Colonic mucosa (tissue), 4 donors: ENCODE results near the gene NXNL2. TPM values are rescaled to one million over a fixed set of nuclear protein-coding genes. Genes with fewer than 3 reads are reported as not detected.

Experiments used
- DNase-seq: peaks from one replicate; pipeline ENCODE4 v3.0.0-alpha.2; 2020
- H3K27ac ChIP-seq: fragments of 200-600 bp; one replicate; pipeline ENCODE4 v1.8.0; 2021
- H3K27me3 ChIP-seq: fragments of 200-600 bp; one replicate; pipeline ENCODE4 v1.8.0; 2021
- H3K36me3 ChIP-seq: fragments of 200-600 bp; one replicate; pipeline ENCODE4 v1.8.0; 2021
- H3K4me1 ChIP-seq: fragments of 200-600 bp; one replicate; pipeline ENCODE4 v1.8.0; 2021; ENCODE audit warnings: mild to moderate bottlenecking
- H3K4me3 ChIP-seq: fragments of 200-600 bp; one replicate; pipeline ENCODE4 v1.8.0; 2021
- H3K9ac ChIP-seq, 2 donors: one replicate each; pipeline ENCODE4 v1.7.0; 2013; ENCODE audit warnings: control low read depth in 2 of 2, low read depth in 2 of 2, low read length in 2 of 2
- H3K9me3 ChIP-seq: fragments of 200-600 bp; one replicate; pipeline ENCODE4 v1.8.0; 2021
- CTCF ChIP-seq: fragments of 200-600 bp; IDR thresholded peaks from one replicate; pipeline ENCODE4 v1.8.0; 2022; ENCODE audit warnings: antibody characterized with exemption, mild to moderate bottlenecking
- intact Hi-C: fragments of 100-400 bp; cut with DNase I; formaldehyde crosslinking; loops from one replicate; pipeline ENCODE4 v1.14.1; 2022
- total RNA-seq, 2 donors: library from RNA; stranded (reverse); fragmentation: NEBNext Ultra II Directional in 1 of 2; extraction: Animal tissue kit (Norgen Biotek cat#: 25700) in 1 of 2; gene quantifications; one replicate each; pipeline ENCODE4 v1.2.1, GENCODE V29; 2021
- donor health status: healthy.
- donor health status: DM: no; HTN: no; CAD: no.
- donor health status: DM: no; HTN: no; CAD: no.

NXNL2 gene
- total RNA-seq, 2 donors from 2014 or later = not detected

- H3K36me3 ChIP-seq = no peaks in the 10 kb centered on the region
- no peak overlapping the region for H3K27ac ChIP-seq
- TF ChIP-seq CTCF = no peak
- no peaks in the 10 kb centered on the region for H3K27me3 ChIP-seq
- no peaks in the 10 kb centered on the region for H3K9me3 ChIP-seq
- DNase-seq = no peak
- H3K4me1 ChIP-seq = no peaks in the 10 kb centered on the region
- no peak overlapping the region for H3K9ac ChIP-seq
- intact Hi-C loops = no loop called here
- no peak overlapping the region for H3K4me3 ChIP-seq
Measured at GRCh38 chr9:88527618-88528017, 7.4 kb upstream of the NXNL2 start.

DNA sequence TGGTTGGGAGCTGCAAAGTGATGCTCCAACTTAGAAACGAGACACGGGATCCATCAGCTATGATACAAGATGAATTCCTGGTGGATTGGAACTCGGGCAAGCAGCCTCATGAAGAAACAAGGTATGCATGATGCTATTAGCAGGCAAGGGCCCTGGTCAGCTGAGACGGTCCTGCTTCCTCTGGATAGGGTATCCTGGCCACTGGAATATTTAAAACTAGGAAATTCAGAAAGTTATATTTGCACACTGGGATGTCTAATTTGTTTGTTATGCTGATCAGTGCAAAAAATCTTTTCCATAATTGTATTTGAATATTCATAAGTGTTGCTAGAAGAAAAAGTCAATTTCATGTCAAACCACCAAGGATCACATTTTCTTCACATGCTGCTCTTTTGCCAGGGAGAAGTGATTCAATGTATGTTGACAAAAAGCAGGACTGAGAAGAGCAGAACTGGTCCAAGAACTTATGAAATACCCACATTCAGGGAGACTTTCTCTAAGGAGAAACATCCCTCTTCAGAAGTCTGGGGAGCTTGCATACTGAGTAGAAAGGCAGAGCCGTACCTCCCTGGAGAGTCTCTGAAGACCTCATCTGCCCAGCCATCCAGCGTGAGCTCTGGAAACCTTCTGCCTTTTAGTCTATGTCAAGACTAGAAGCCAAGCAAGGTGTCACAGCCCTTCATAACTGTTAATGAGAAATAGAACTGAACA, 6.7 kb upstream of the NXNL2 start:
- Histone ChIP-seq H3K27me3 (no peaks in the 10 kb centered on the region), H3K4me1 (no peaks in the 10 kb centered on the region), H3K9me3 (no peaks in the 10 kb centered on the region), H3K9ac (no peak overlapping the region), H3K27ac (no peak overlapping the region), H3K36me3 (no peaks in the 10 kb centered on the region), H3K4me3 (no peak overlapping the region)
- DNase-seq = no peak
- no peak for TF ChIP-seq CTCF
- intact Hi-C loops = no loop called here

GRCh38 chr9:88529496-88529895, 5.5 kb upstream of the NXNL2 start:
- no peaks in the 10 kb centered on the region for H3K9me3 ChIP-seq
- no peak for TF ChIP-seq CTCF
- no peak for DNase-seq
- intact Hi-C loops = no loop called here
- no peaks in the 10 kb centered on the region for H3K4me1 ChIP-seq
- H3K27ac ChIP-seq = no peak overlapping the region
- H3K9ac ChIP-seq = no peak overlapping the region
- no peaks in the 10 kb centered on the region for H3K27me3 ChIP-seq
- H3K36me3 ChIP-seq = no peaks in the 10 kb centered on the region
- no peak overlapping the region for H3K4me3 ChIP-seq

GRCh38 chr9:88530051-88530450, 4.9 kb upstream of the NXNL2 start:
- no peak for DNase-seq
- no peak for TF ChIP-seq CTCF
- Histone ChIP-seq H3K27ac (no peak overlapping the region), H3K9me3 (no peaks in the 10 kb centered on the region), H3K27me3 (no peaks in the 10 kb centered on the region), H3K36me3 (no peaks in the 10 kb centered on the region), H3K9ac (no peak overlapping the region), H3K4me1 (no peaks in the 10 kb centered on the region), H3K4me3 (no peak overlapping the region)
- intact Hi-C loops = no loop called here

GRCh38 chr9:88531920-88532698, 2.9 kb upstream of the NXNL2 start:
- no peak for DNase-seq
- TF ChIP-seq CTCF = no peak
- H3K27ac ChIP-seq = no peak overlapping the region
- H3K27me3 ChIP-seq = no peaks in the 10 kb centered on the region
- H3K4me1 ChIP-seq = no peaks in the 10 kb centered on the region
- H3K9ac ChIP-seq = no peak overlapping the region
- intact Hi-C loops = no loop called here
- H3K36me3 ChIP-seq = no peaks in the 10 kb centered on the region
- H3K9me3 ChIP-seq = no peaks in the 10 kb centered on the region
- H3K4me3 ChIP-seq = no peak overlapping the region
